ENCODE data around the gene LTBP4. TPM values are rescaled to one million over a fixed set of nuclear protein-coding genes. Genes with fewer than 3 reads are reported as not detected.
A peak's percentile ranks its signal among the peaks of the same experiment; 100 is the strongest.

Gene LTBP4
- total and polyA plus RNA-seq, 2 of the 13 experiments (the other 11 are each of a cell fraction or from before 2014, with no cell fraction given), result 0.86 to 2.3 TPM

GRCh38 chr19:40605216-40605971, 4.2 kb downstream of the LTBP4 start (continued):
- no peak for TF ChIP-seq ATF4 (CRISPR knock-in tag; IDR thresholded peaks at IDR 0.05)
- TF ChIP-seq HOXA3 (CRISPR knock-in tag; IDR thresholded peaks at IDR 0.05), result no peak
- TF ChIP-seq ZNF569 (CRISPR knock-in tag; IDR thresholded peaks at IDR 0.05; ENCODE audit: borderline replicate concordance), result no peak; the same call in 1 of the 2 replicates
- TF ChIP-seq, protein P1, sequence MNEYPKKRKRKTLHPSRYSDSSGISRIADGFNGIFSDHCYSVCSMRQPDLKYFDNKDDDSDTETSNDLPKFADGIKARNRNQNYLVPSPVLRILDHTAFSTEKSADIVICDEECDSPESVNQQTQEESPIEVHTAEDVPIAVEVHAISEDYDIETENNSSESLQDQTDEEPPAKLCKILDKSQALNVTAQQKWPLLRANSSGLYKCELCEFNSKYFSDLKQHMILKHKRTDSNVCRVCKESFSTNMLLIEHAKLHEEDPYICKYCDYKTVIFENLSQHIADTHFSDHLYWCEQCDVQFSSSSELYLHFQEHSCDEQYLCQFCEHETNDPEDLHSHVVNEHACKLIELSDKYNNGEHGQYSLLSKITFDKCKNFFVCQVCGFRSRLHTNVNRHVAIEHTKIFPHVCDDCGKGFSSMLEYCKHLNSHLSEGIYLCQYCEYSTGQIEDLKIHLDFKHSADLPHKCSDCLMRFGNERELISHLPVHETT (CRISPR knock-in tag; conservative IDR thresholded peaks at IDR 0.05), result 0 out of 2 replicates have a peak, but pooled peaks have one; percentile 44
- no peak for TF ChIP-seq ZNF232 (CRISPR knock-in tag; IDR thresholded peaks at IDR 0.05; ENCODE audit: borderline replicate concordance)
- no peak for TF ChIP-seq MBD4 (IDR thresholded peaks at IDR 0.05; ENCODE audit: borderline replicate concordance, low read length)
- no peak for TF ChIP-seq ZMYM3 (CRISPR knock-in tag; IDR thresholded peaks at IDR 0.05)
- 0 out of 2 replicates have a peak, but pooled peaks have one; percentile 47 for TF ChIP-seq ZSCAN29 (CRISPR knock-in tag; conservative IDR thresholded peaks at IDR 0.05)
- peak; percentile 56 for TF ChIP-seq SAP130 (CRISPR knock-in tag; IDR thresholded peaks at IDR 0.05; ENCODE audit: low read depth)
- TF ChIP-seq CENPBD1 (CRISPR knock-in tag; IDR thresholded peaks at IDR 0.05; ENCODE audit: borderline replicate concordance, low read depth), result no peak
- no peak for TF ChIP-seq TBP (CRISPR knock-in tag; IDR thresholded peaks at IDR 0.05)
- no peak for TF ChIP-seq POLR2AphosphoS2 (IDR thresholded peaks at IDR 0.05; ENCODE audit: low read depth, low read length)
- TF ChIP-seq ZNF747 (CRISPR knock-in tag; IDR thresholded peaks at IDR 0.05; ENCODE audit: borderline replicate concordance), result no peak
- no peak for TF ChIP-seq MED13 (CRISPR knock-in tag; IDR thresholded peaks at IDR 0.05)
- no peak for TF ChIP-seq SMAD3 (CRISPR knock-in tag; IDR thresholded peaks at IDR 0.05)
- TF ChIP-seq FOSL2 (CRISPR knock-in tag; IDR thresholded peaks at IDR 0.05), result no peak
- 0 out of 2 replicates have a peak, but pooled peaks have one; percentile 18 for TF ChIP-seq HDAC2 (CRISPR knock-in tag; IDR thresholded peaks at IDR 0.05)
- no peak for TF ChIP-seq DRAP1 (CRISPR knock-in tag; IDR thresholded peaks at IDR 0.05)
- peak; percentile 49; the same call in 1 of the 2 replicates for TF ChIP-seq ZNF558 (CRISPR knock-in tag; IDR thresholded peaks at IDR 0.05; ENCODE audit: borderline replicate concordance)
- TF ChIP-seq, protein P2, sequence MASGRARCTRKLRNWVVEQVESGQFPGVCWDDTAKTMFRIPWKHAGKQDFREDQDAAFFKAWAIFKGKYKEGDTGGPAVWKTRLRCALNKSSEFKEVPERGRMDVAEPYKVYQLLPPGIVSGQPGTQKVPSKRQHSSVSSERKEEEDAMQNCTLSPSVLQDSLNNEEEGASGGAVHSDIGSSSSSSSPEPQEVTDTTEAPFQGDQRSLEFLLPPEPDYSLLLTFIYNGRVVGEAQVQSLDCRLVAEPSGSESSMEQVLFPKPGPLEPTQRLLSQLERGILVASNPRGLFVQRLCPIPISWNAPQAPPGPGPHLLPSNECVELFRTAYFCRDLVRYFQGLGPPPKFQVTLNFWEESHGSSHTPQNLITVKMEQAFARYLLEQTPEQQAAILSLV (CRISPR knock-in tag; IDR thresholded peaks at IDR 0.05; ENCODE audit: borderline replicate concordance), result 0 out of 2 replicates have a peak, but pooled peaks have one; percentile 12
- peak; percentile 66 for TF ChIP-seq HNRNPLL (IDR thresholded peaks at IDR 0.05; ENCODE audit: low read depth, low read length, poor library complexity, severe bottlenecking)
- peak; percentile 52 for TF ChIP-seq ZFP91 (CRISPR knock-in tag; IDR thresholded peaks at IDR 0.05; ENCODE audit: borderline replicate concordance)
- TF ChIP-seq ZNF354B (CRISPR knock-in tag; IDR thresholded peaks at IDR 0.05), result no peak
- TF ChIP-seq ZNF468 (CRISPR knock-in tag; IDR thresholded peaks at IDR 0.05), result 0 out of 2 replicates have a peak, but pooled peaks have one; percentile 38

Data from HepG2 (cell line).